ENCODE measurements around the gene PKM. TPM values are rescaled to one million over a fixed set of nuclear protein-coding genes. Genes with fewer than 3 reads are reported as not detected.

PKM gene
- total RNA-seq, 1 donor from 2014 or later: 604 TPM

GRCh38 chr15:72272997-72273352 lies 42.0 kb upstream of the PKM start:
- Mint-ChIP-seq H3K4me3 (ENCODE audit: unreplicated experiment) (peak overlapping the region; percentile 86), H3K4me1 (ENCODE audit: unreplicated experiment) (peaks cover 24% of the 10 kb centered on the region), H3K27me3 (ENCODE audit: unreplicated experiment) (peaks cover 2% of the 10 kb centered on the region), H3K36me3 (ENCODE audit: low read depth, unreplicated experiment) (no peaks in the 10 kb centered on the region), H3K27ac (ENCODE audit: unreplicated experiment) (peak overlapping the region; percentile 53), H3K9me3 (ENCODE audit: unreplicated experiment) (no peaks in the 10 kb centered on the region)
- DNase-seq (ENCODE audit: low spot score): no peak
- no peak for TF ChIP-seq CTCF (IDR thresholded peaks at IDR 0.05; ENCODE audit: unreplicated experiment)

GRCh38 chr15:72272213-72272996 lies 41.4 kb upstream of the PKM start, which contains the start of gene PARP6:
Gene PARP6, minus strand, starts transcription at chr15:72272554. Its CDS starts 5,077 bp downstream, at chr15:72267477.
- peak within 1 kb of the TSS; percentile 67 for H3K27ac Mint-ChIP-seq (ENCODE audit: unreplicated experiment)
- H3K36me3 Mint-ChIP-seq (ENCODE audit: low read depth, unreplicated experiment): peaks cover under 1% of the 10 kb centered on the region
- H3K27me3 Mint-ChIP-seq (ENCODE audit: unreplicated experiment): peaks cover 2% of the 10 kb centered on the region
- H3K4me3 Mint-ChIP-seq (ENCODE audit: unreplicated experiment): peak within 1 kb of the TSS; percentile 94
- peak; percentile 38 for TF ChIP-seq CTCF (IDR thresholded peaks at IDR 0.05; ENCODE audit: unreplicated experiment)
- H3K4me1 Mint-ChIP-seq (ENCODE audit: unreplicated experiment): peaks cover 24% of the 10 kb centered on the region
- no peaks in the 10 kb centered on the region for H3K9me3 Mint-ChIP-seq (ENCODE audit: unreplicated experiment)
- peak; percentile 97 for DNase-seq (ENCODE audit: low spot score)

- Mint-ChIP-seq H3K4me3 (ENCODE audit: unreplicated experiment) (peak overlapping the region; percentile 94), H3K27ac (ENCODE audit: unreplicated experiment) (no peak overlapping the region), H3K4me1 (ENCODE audit: unreplicated experiment) (peaks cover 24% of the 10 kb centered on the region), H3K9me3 (ENCODE audit: unreplicated experiment) (no peaks in the 10 kb centered on the region), H3K36me3 (ENCODE audit: low read depth, unreplicated experiment) (peaks cover 5% of the 10 kb centered on the region), H3K27me3 (ENCODE audit: unreplicated experiment) (peaks cover 2% of the 10 kb centered on the region)
- no peak for TF ChIP-seq CTCF (IDR thresholded peaks at IDR 0.05; ENCODE audit: unreplicated experiment)
- DNase-seq (ENCODE audit: low spot score): no peak
These were observed 40.9 kb upstream of the PKM start for GRCh38 chr15:72271895-72272212.

GRCh38 chr15:72271221-72271620 lies 40.2 kb upstream of the PKM start:
- Mint-ChIP-seq H3K27ac (ENCODE audit: unreplicated experiment) (no peak overlapping the region), H3K36me3 (ENCODE audit: low read depth, unreplicated experiment) (peaks cover 5% of the 10 kb centered on the region), H3K4me3 (ENCODE audit: unreplicated experiment) (peak overlapping the region; percentile 94), H3K4me1 (ENCODE audit: unreplicated experiment) (peaks cover 24% of the 10 kb centered on the region), H3K27me3 (ENCODE audit: unreplicated experiment) (peaks cover 2% of the 10 kb centered on the region), H3K9me3 (ENCODE audit: unreplicated experiment) (no peaks in the 10 kb centered on the region)
- no peak for DNase-seq (ENCODE audit: low spot score)
- no peak for TF ChIP-seq CTCF (IDR thresholded peaks at IDR 0.05; ENCODE audit: unreplicated experiment)

- H3K4me3 Mint-ChIP-seq (ENCODE audit: unreplicated experiment): no peak overlapping the region
- no peak for TF ChIP-seq CTCF (IDR thresholded peaks at IDR 0.05; ENCODE audit: unreplicated experiment)
- peaks cover 2% of the 10 kb centered on the region for H3K27me3 Mint-ChIP-seq (ENCODE audit: unreplicated experiment)
- H3K36me3 Mint-ChIP-seq (ENCODE audit: low read depth, unreplicated experiment): peaks cover 13% of the 10 kb centered on the region
- H3K27ac Mint-ChIP-seq (ENCODE audit: unreplicated experiment): no peak overlapping the region
- no peak for DNase-seq (ENCODE audit: low spot score)
- peaks cover 24% of the 10 kb centered on the region for H3K4me1 Mint-ChIP-seq (ENCODE audit: unreplicated experiment)
- H3K9me3 Mint-ChIP-seq (ENCODE audit: unreplicated experiment): no peaks in the 10 kb centered on the region
These were observed 38.7 kb upstream of the PKM start for GRCh38 chr15:72269739-72270138.

Data from endothelial cell (in vitro differentiated cells).